ENCODE data around the gene PALD1. TPM values are rescaled to one million over a fixed set of nuclear protein-coding genes. Genes with fewer than 3 reads are reported as not detected.

Gene PALD1
- total RNA-seq, 2 donors from 2014 or later, result 17.3 to 19.7 TPM

DNA sequence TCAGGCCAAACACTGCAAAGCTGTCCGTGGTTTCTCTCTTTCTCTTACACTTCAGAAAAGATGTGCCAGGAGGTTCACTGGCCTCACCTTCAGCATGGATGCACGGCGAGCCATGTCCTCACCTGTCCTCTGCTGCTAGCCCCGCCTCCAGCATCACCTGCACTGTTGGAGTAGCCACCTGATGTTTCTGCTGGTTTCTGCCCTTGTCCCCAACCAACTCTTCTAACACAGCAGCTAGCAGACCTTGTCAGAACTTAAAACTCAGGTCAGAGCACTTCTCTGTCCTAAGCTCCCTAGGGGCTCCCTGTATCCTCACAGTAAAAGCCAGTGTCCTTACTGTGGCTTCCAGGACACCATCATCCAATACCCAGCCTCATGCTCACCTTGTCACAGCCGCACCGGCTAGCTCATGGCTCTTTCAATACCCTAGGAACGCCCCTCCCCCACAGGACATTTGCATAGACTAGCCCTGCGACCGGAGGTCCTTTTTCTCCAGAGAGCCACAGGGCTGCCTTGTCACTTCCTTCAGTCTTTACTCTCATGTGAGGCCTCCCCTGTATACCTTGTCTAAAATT, 15.2 kb downstream of the PALD1 start:
- peak; percentile 95 for DNase-seq
- WGBS, 2 experiments (ENCODE audit: insufficient coverage in 1 of 2, insufficient read length in 1 of 2), result 47 to 53% methylated on average over 6 to 9 of the region's 9 CpGs
- Histone ChIP-seq H3K36me3 (ENCODE audit: control insufficient read depth, insufficient read depth, low read length) (no peaks in the 10 kb centered on the region), H3K27me3 (ENCODE audit: control insufficient read depth, insufficient read depth, low read length, poor library complexity, severe bottlenecking) (no peaks in the 10 kb centered on the region), H3K4me3 (ENCODE audit: low read length) (no peak overlapping the region), H3K27ac (ENCODE audit: low read depth, low read length) (no peak overlapping the region), H3K4me1 (ENCODE audit: control insufficient read depth, insufficient read depth, low read length) (peaks cover 5% of the 10 kb centered on the region), H3K9me3 (ENCODE audit: control insufficient read depth, low read length) (no peaks in the 10 kb centered on the region), H3K9ac (ENCODE audit: extremely low read depth, low read length, poor library complexity, severe bottlenecking) (no peak overlapping the region)
- TF ChIP-seq, protein P1, sequence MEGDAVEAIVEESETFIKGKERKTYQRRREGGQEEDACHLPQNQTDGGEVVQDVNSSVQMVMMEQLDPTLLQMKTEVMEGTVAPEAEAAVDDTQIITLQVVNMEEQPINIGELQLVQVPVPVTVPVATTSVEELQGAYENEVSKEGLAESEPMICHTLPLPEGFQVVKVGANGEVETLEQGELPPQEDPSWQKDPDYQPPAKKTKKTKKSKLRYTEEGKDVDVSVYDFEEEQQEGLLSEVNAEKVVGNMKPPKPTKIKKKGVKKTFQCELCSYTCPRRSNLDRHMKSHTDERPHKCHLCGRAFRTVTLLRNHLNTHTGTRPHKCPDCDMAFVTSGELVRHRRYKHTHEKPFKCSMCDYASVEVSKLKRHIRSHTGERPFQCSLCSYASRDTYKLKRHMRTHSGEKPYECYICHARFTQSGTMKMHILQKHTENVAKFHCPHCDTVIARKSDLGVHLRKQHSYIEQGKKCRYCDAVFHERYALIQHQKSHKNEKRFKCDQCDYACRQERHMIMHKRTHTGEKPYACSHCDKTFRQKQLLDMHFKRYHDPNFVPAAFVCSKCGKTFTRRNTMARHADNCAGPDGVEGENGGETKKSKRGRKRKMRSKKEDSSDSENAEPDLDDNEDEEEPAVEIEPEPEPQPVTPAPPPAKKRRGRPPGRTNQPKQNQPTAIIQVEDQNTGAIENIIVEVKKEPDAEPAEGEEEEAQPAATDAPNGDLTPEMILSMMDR (conservative IDR thresholded peaks at IDR 0.05), result no peak
- no peaks in the 10 kb centered on the region for H3K9me3 Mint-ChIP-seq
- H3K27ac Mint-ChIP-seq, result peak overlapping the region; percentile 92
- H3K4me3 Mint-ChIP-seq, result peak overlapping the region; percentile 1
- H3K27me3 Mint-ChIP-seq (ENCODE audit: insufficient read depth), result no peaks in the 10 kb centered on the region
- H3K4me1 Mint-ChIP-seq, result peaks cover 23% of the 10 kb centered on the region
- H3K36me3 Mint-ChIP-seq (ENCODE audit: low read depth), result peaks cover 5% of the 10 kb centered on the region

DNA sequence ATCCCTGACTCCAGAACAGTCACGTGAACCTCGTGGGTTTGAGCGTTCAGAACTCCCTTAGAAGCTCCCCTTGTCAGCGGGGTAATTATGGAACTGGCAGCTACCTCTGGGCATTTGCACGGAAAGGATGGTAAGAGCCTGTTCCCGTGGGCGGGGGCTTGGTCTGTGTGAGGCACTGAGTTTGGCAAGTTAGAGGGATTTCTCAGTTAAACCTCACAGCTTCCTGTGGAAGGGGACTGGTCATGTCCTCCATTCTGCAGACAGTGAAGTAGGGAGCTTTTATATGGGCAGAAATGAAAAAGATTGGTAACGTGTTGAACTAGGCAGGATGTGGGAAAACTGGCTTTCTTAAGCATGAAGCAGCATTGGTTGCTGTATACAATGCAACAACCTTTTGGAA, 16.0 kb downstream of the PALD1 start:
- Mint-ChIP-seq H3K4me3 (no peak overlapping the region), H3K4me1 (peaks cover 26% of the 10 kb centered on the region), H3K27ac (peak overlapping the region; percentile 92), H3K9me3 (no peaks in the 10 kb centered on the region), H3K27me3 (ENCODE audit: insufficient read depth) (no peaks in the 10 kb centered on the region), H3K36me3 (ENCODE audit: low read depth) (peaks cover 5% of the 10 kb centered on the region)
- TF ChIP-seq, protein P1 (conservative IDR thresholded peaks at IDR 0.05), result no peak
- Histone ChIP-seq H3K27me3 (ENCODE audit: control insufficient read depth, insufficient read depth, low read length, poor library complexity, severe bottlenecking) (no peaks in the 10 kb centered on the region), H3K27ac (ENCODE audit: low read depth, low read length) (no peak overlapping the region), H3K36me3 (ENCODE audit: control insufficient read depth, insufficient read depth, low read length) (no peaks in the 10 kb centered on the region), H3K9ac (ENCODE audit: extremely low read depth, low read length, poor library complexity, severe bottlenecking) (no peak overlapping the region), H3K4me1 (ENCODE audit: control insufficient read depth, insufficient read depth, low read length) (peaks cover 5% of the 10 kb centered on the region), H3K9me3 (ENCODE audit: control insufficient read depth, low read length) (no peaks in the 10 kb centered on the region), H3K4me3 (ENCODE audit: low read length) (no peak overlapping the region)
- no peak for DNase-seq
- 82 to 85% methylated on average over 3 to 8 of the region's 8 CpGs for WGBS, 2 experiments (ENCODE audit: insufficient coverage in 1 of 2, insufficient read length in 1 of 2)

DNA sequence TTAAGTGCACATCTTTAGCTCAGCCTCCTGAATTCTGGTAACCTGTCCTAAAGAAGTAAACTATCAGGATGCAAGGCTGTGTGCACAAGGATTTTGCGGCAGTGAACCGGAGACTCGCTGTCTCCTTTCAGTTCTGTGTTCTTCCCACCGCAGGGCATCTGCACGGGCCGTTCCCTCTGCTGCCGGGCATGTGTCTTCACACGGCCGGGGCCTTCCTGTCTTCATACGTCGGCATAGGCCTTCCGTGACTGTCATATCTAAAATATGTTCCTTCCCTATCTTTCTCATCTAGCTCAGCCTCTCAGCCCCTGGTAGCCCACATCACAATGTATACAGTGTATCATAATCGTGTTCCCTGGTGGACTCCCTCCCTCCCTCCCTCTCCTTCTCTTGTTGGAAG, 16.4 kb downstream of the PALD1 start:
- H3K4me3 Mint-ChIP-seq, result no peak overlapping the region
- H3K4me3 ChIP-seq (ENCODE audit: low read length), result no peak overlapping the region
- peaks cover 5% of the 10 kb centered on the region for H3K4me1 ChIP-seq (ENCODE audit: control insufficient read depth, insufficient read depth, low read length)
- TF ChIP-seq, protein P1 (conservative IDR thresholded peaks at IDR 0.05), result no peak
- H3K9me3 ChIP-seq (ENCODE audit: control insufficient read depth, low read length), result no peaks in the 10 kb centered on the region
- peaks cover 5% of the 10 kb centered on the region for H3K36me3 Mint-ChIP-seq (ENCODE audit: low read depth)
- no peak overlapping the region for H3K27ac ChIP-seq (ENCODE audit: low read depth, low read length)
- no peak for DNase-seq
- peak overlapping the region; percentile 92 for H3K27ac Mint-ChIP-seq
- H3K9ac ChIP-seq (ENCODE audit: extremely low read depth, low read length, poor library complexity, severe bottlenecking), result no peak overlapping the region
- H3K36me3 ChIP-seq (ENCODE audit: control insufficient read depth, insufficient read depth, low read length), result no peaks in the 10 kb centered on the region
- H3K4me1 Mint-ChIP-seq, result peaks cover 29% of the 10 kb centered on the region
- 94 to 96% methylated on average over 12 to 13 of the region's 13 CpGs for WGBS, 2 experiments (ENCODE audit: insufficient coverage in 1 of 2, insufficient read length in 1 of 2)
- no peaks in the 10 kb centered on the region for H3K27me3 ChIP-seq (ENCODE audit: control insufficient read depth, insufficient read depth, low read length, poor library complexity, severe bottlenecking)
- no peaks in the 10 kb centered on the region for H3K27me3 Mint-ChIP-seq (ENCODE audit: insufficient read depth)
- H3K9me3 Mint-ChIP-seq, result no peaks in the 10 kb centered on the region
